ENCODE data around the gene TMEM30A.

DNA sequence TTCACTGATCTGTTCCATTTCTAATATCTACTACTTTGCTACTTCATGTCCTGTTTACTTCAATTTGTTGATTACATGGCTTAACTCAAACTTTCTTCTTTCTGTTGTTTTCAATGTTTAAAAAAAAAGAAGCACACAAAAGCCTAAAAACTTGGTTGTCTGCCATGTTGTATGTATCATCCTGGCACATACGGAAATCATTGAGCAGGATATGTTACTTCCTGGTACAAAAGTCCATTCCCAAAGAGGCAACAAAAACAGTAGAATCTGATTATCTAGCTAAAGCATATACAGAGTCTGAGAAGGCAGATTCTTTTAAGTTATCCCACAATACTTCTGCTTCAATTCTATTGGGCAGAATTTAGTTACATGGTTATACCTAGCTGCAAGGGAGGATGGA, 64.2 kb downstream of the TMEM30A start:
- TF ChIP-seq, protein P1, sequence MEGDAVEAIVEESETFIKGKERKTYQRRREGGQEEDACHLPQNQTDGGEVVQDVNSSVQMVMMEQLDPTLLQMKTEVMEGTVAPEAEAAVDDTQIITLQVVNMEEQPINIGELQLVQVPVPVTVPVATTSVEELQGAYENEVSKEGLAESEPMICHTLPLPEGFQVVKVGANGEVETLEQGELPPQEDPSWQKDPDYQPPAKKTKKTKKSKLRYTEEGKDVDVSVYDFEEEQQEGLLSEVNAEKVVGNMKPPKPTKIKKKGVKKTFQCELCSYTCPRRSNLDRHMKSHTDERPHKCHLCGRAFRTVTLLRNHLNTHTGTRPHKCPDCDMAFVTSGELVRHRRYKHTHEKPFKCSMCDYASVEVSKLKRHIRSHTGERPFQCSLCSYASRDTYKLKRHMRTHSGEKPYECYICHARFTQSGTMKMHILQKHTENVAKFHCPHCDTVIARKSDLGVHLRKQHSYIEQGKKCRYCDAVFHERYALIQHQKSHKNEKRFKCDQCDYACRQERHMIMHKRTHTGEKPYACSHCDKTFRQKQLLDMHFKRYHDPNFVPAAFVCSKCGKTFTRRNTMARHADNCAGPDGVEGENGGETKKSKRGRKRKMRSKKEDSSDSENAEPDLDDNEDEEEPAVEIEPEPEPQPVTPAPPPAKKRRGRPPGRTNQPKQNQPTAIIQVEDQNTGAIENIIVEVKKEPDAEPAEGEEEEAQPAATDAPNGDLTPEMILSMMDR (conservative IDR thresholded peaks at IDR 0.05 in 1 of 2, IDR thresholded peaks at IDR 0.05 in 1 of 2; ENCODE audit: extremely low read depth in 1 of 2, insufficient read depth in 1 of 2, low read depth in 1 of 2, low read length in 2 of 2), result no peak
- TF ChIP-seq EZH2 (IDR thresholded peaks at IDR 0.05; ENCODE audit: borderline replicate concordance, low read length), result no peak

All from mammary epithelial cell (primary cell).